Natural killer cell (primary cell): ENCODE results near the gene PSMD8. TPM values are rescaled to one million over a fixed set of nuclear protein-coding genes. Genes with fewer than 3 reads are reported as not detected.

Experiments
- ATAC-seq, 3 donors: fragments of 150-1000 bp in 2 of 3; fragments of 200-7000 bp in 1 of 3; cut with Tn5 transposase; 1 replicate in 1 of 3; 2 replicates in 2 of 3; pipeline ENCODE4 v1.10.0; 2021; ENCODE audit warnings: mild to moderate bottlenecking in 2 of 3, moderate library complexity in 2 of 3
- DNase-seq, 2 donors: peaks; one replicate each; pipeline versions ENCODE4 v3.0.0 to v3.0.0-alpha.2; 2013 to 2021; ENCODE audit warnings: mixed read lengths in 1 of 2
- H3K27ac ChIP-seq: one replicate; pipeline ENCODE4 v1.5.1; 2013; ENCODE audit warnings: mild to moderate bottlenecking, low read length
- H3K27me3 ChIP-seq: one replicate; pipeline ENCODE4 v1.6.1; 2013; ENCODE audit warnings: low read length; ENCODE audit not compliant: control insufficient read depth, insufficient read depth
- H3K36me3 ChIP-seq: one replicate; pipeline ENCODE4 v1.6.1; 2013; ENCODE audit warnings: low read length; ENCODE audit not compliant: control insufficient read depth, insufficient read depth
- H3K4me1 ChIP-seq: one replicate; pipeline ENCODE4 v1.6.1; 2013; ENCODE audit warnings: low read length; ENCODE audit not compliant: control insufficient read depth, insufficient read depth
- H3K4me3 ChIP-seq: one replicate; pipeline ENCODE4 v1.5.1; 2013; ENCODE audit warnings: low read length
- H3K9me3 ChIP-seq: one replicate; pipeline ENCODE4 v1.6.1; 2013; ENCODE audit warnings: low read length; ENCODE audit not compliant: control insufficient read depth, insufficient read depth
- H3K27ac Mint-ChIP-seq, 2 donors: one replicate each; pipeline ENCODE4 v1.8.0; 2022; ENCODE audit warnings: mild to moderate bottlenecking in 2 of 2, mixed read lengths in 2 of 2, moderate library complexity in 1 of 2
- H3K27me3 Mint-ChIP-seq, 2 donors: one replicate each; pipeline ENCODE4 v1.8.0; 2022; ENCODE audit warnings: low read depth in 2 of 2, mixed read lengths in 2 of 2
- H3K36me3 Mint-ChIP-seq: one replicate; pipeline ENCODE4 v1.8.0; 2022; ENCODE audit warnings: mixed read lengths
- H3K4me1 Mint-ChIP-seq, 2 donors: one replicate each; pipeline ENCODE4 v1.8.0; 2022; ENCODE audit warnings: mixed read lengths in 2 of 2
- H3K4me3 Mint-ChIP-seq: one replicate; pipeline ENCODE4 v1.8.0; 2022; ENCODE audit warnings: mild to moderate bottlenecking, moderate library complexity, mixed read lengths
- H3K9me3 Mint-ChIP-seq, 2 donors: one replicate each; pipeline ENCODE4 v1.8.0; 2022; ENCODE audit warnings: mixed read lengths in 2 of 2
- CTCF ChIP-seq: fragments of 200-600 bp; IDR thresholded peaks from one replicate; pipeline ENCODE4 v1.8.0; 2022; ENCODE audit warnings: antibody characterized with exemption
- WGBS: methylation state at CpG from one replicate; pipeline ENCODE4 v1.1.7; 2013; ENCODE audit warnings: missing lambda C conversion rate; ENCODE audit not compliant: insufficient coverage; 5-methylcytosine and 5-hydroxymethylcytosine counted together
- intact Hi-C: fragments of 100-400 bp; cut with micrococcal nuclease; formaldehyde crosslinking; loops from one replicate; pipeline ENCODE4 v1.14.2; 2022
- total RNA-seq, 4 donors: library from RNA; stranded (reverse); fragments of 120-200 nt in 1 of 4; gene quantifications; one replicate each; pipeline versions ENCODE4 v1.2.3 to v1.2.4, GENCODE V29; 2013 to 2022

The PSMD8 gene
- total RNA-seq, 3 donors from 2014 or later (not counting 1 experiment from before 2014, with no cell fraction given): 109 to 115 (median 109) TPM

- H3K4me3 ChIP-seq: peak overlapping the region; percentile 68
- ATAC-seq: no peak
- H3K4me1 ChIP-seq: peaks cover 26% of the 10 kb centered on the region
- H3K9me3 ChIP-seq: no peaks in the 10 kb centered on the region
- no peak for TF ChIP-seq CTCF
- WGBS: 3% methylated on average over 18 of the region's 18 CpGs
- peak overlapping the region; percentile 100 for H3K4me3 Mint-ChIP-seq
- peaks cover 10% of the 10 kb centered on the region for H3K36me3 ChIP-seq
- H3K27me3 Mint-ChIP-seq: peaks cover 0 to 4% of the 10 kb centered on the region in 2 donors
- no peaks in the 10 kb centered on the region for H3K36me3 Mint-ChIP-seq
- peak overlapping the region; percentile 83 for H3K27ac ChIP-seq
- DNase-seq: no peak
- H3K4me1 Mint-ChIP-seq: peaks cover 25 to 33% of the 10 kb centered on the region in 2 donors
- H3K27me3 ChIP-seq: no peaks in the 10 kb centered on the region
- no peaks in the 10 kb centered on the region for H3K9me3 Mint-ChIP-seq
- intact Hi-C loops: loop anchor here (2.0 kb wide), 2 partner anchors 14 to 28 kb away; partner anchors contain the start of genes FAM98C, GGN and SPRED3
- peak overlapping the region; percentile 99 to 100 for H3K27ac Mint-ChIP-seq
These were observed 725 bp downstream of the PSMD8 start for GRCh38 chr19:38375098-38375493.

- no peak for TF ChIP-seq CTCF
- H3K36me3 ChIP-seq: peaks cover 12% of the 10 kb centered on the region
- no peaks in the 10 kb centered on the region for H3K27me3 Mint-ChIP-seq
- DNase-seq: no peak
- peaks cover 26% of the 10 kb centered on the region for H3K4me1 ChIP-seq
- H3K9me3 ChIP-seq: no peaks in the 10 kb centered on the region
- no peak for ATAC-seq
- no peaks in the 10 kb centered on the region for H3K36me3 Mint-ChIP-seq
- no peaks in the 10 kb centered on the region for H3K9me3 Mint-ChIP-seq
- H3K27ac Mint-ChIP-seq: peak overlapping the region; percentile 99 to 100
- no peak overlapping the region for H3K27ac ChIP-seq
- H3K27me3 ChIP-seq: no peaks in the 10 kb centered on the region
- peaks cover 25 to 33% of the 10 kb centered on the region in 2 donors for H3K4me1 Mint-ChIP-seq
- intact Hi-C loops: loop anchor here (2.0 kb wide), 2 partner anchors 13 to 27 kb away; partner anchors contain the start of genes FAM98C, GGN and SPRED3
- H3K4me3 ChIP-seq: no peak overlapping the region
- 93% methylated on average over 5 of the region's 5 CpGs for WGBS
- H3K4me3 Mint-ChIP-seq: peak overlapping the region; percentile 100
These were observed 1.4 kb downstream of the PSMD8 start for GRCh38 chr19:38375748-38376147.

- H3K27me3 ChIP-seq: no peaks in the 10 kb centered on the region
- Mint-ChIP-seq H3K9me3 (no peaks in the 10 kb centered on the region), H3K4me3 (peak overlapping the region; percentile 58), H3K4me1 (peaks cover 25 to 33% of the 10 kb centered on the region in 2 donors), H3K27ac (peak overlapping the region; percentile 59 to 63), H3K36me3 (no peaks in the 10 kb centered on the region), H3K27me3 (no peaks in the 10 kb centered on the region)
- 89% methylated on average over 3 of the region's 3 CpGs for WGBS
- ATAC-seq (no peak), DNase-seq (no peak)
- no peaks in the 10 kb centered on the region for H3K9me3 ChIP-seq
- peaks cover 26% of the 10 kb centered on the region for H3K4me1 ChIP-seq
- TF ChIP-seq CTCF: no peak
- no peak overlapping the region for H3K4me3 ChIP-seq
- no peak overlapping the region for H3K27ac ChIP-seq
- intact Hi-C loops: no loop called here
- peaks cover 20% of the 10 kb centered on the region for H3K36me3 ChIP-seq
These were observed 2.2 kb downstream of the PSMD8 start for GRCh38 chr19:38376576-38376975.

GRCh38 chr19:38377052-38377451, 2.7 kb downstream of the PSMD8 start:
- no peak for TF ChIP-seq CTCF
- intact Hi-C loops: no loop called here
- ATAC-seq (no peak), DNase-seq (no peak)
- Histone ChIP-seq H3K36me3 (peaks cover 25% of the 10 kb centered on the region), H3K27ac (no peak overlapping the region), H3K9me3 (no peaks in the 10 kb centered on the region), H3K4me3 (no peak overlapping the region), H3K4me1 (peaks cover 26% of the 10 kb centered on the region), H3K27me3 (no peaks in the 10 kb centered on the region)
- Mint-ChIP-seq H3K4me1 (peaks cover 25 to 33% of the 10 kb centered on the region in 2 donors), H3K27me3 (no peaks in the 10 kb centered on the region), H3K4me3 (peak overlapping the region; percentile 58), H3K36me3 (no peaks in the 10 kb centered on the region), H3K27ac (peak overlapping the region; percentile 59 to 63), H3K9me3 (no peaks in the 10 kb centered on the region)
- 98% methylated on average over 4 of the region's 4 CpGs for WGBS
